ENCODE data around the gene RPL23.
A peak's percentile ranks its signal among the peaks of the same experiment; 100 is the strongest.

The RPL23 gene

DNA sequence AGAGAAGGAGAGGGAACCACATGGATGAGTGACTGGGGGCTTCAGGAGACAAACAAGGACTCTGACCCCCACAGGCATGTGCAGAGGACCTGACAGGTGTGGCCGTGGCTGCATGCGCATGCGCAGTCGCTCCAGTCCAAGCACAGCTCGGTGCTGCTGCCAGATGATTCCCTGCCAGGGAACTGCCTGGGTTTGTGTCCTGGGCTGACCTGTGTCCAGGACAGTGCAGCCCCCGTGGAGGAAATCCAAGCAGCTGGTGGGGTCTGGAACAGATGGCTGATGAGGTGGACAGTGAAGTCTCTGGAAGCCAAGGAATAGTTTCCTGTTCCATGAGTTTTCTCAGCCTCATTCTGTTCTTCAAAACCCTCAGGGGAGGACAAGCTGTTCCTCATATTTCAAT, 43.7 kb upstream of the RPL23 start:
- no peak overlapping the region for H3K4me3 ChIP-seq (replicated peaks; ENCODE audit: low read depth, low read length)
- TF ChIP-seq, protein P1, sequence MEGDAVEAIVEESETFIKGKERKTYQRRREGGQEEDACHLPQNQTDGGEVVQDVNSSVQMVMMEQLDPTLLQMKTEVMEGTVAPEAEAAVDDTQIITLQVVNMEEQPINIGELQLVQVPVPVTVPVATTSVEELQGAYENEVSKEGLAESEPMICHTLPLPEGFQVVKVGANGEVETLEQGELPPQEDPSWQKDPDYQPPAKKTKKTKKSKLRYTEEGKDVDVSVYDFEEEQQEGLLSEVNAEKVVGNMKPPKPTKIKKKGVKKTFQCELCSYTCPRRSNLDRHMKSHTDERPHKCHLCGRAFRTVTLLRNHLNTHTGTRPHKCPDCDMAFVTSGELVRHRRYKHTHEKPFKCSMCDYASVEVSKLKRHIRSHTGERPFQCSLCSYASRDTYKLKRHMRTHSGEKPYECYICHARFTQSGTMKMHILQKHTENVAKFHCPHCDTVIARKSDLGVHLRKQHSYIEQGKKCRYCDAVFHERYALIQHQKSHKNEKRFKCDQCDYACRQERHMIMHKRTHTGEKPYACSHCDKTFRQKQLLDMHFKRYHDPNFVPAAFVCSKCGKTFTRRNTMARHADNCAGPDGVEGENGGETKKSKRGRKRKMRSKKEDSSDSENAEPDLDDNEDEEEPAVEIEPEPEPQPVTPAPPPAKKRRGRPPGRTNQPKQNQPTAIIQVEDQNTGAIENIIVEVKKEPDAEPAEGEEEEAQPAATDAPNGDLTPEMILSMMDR (IDR thresholded peaks at IDR 0.05; ENCODE audit: low read length, missing control alignments): no peak
- DNase-seq (ENCODE audit: low read depth): peak; percentile 25

DNA sequence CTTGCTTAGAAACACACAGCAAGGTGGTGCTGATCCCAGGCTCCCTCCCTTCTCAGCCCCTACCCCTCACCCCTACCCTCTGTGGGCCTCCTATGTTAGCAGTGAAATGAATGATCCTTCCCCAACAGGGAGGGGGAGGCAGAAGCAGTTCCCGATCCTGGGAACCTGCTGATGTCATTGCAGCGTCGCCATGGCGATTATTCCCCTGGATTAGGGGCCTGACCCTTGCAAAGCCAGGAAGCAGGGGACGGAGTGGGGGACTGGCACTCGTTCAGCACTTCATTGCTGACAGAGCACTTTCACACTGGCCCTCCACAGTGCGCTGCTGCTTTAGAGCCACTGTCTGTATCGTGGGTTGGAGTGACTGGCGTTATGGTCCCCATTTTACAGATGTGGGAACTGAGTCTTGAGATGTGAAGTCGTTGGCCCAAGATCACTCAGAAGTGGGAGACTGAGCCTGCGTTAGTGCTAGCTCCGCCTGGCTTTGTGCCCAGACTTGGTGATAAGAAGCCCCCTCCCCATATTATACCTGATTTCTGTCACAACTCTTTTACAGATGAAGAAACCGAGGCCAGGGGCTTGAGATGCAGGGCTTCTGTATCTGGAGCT, 42.9 kb upstream of the RPL23 start:
- TF ChIP-seq, protein P1 (IDR thresholded peaks at IDR 0.05; ENCODE audit: low read length, missing control alignments): no peak
- no peak for DNase-seq (ENCODE audit: low read depth)
- no peak overlapping the region for H3K4me3 ChIP-seq (replicated peaks; ENCODE audit: low read depth, low read length)

DNA sequence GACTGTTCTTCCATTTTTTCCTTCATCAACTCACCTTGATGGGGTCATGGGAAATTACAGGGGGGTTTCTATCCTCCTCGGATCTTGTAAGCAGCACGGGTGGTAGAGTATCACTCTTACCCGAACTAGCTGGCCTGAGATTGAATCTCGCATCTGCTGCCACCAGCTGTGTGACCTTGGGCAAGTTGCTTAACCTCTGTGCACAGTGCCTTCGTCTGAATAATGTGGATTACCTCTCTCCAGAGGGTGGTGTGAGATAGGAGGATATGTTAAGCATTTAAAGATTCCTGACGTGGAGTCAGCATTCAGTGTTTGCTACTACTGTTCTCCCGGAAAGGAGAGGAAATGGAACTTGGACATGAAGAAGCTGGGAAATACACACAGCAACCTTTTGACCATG, 40.8 kb upstream of the RPL23 start:
- no peak for DNase-seq (ENCODE audit: low read depth)
- H3K4me3 ChIP-seq (replicated peaks; ENCODE audit: low read depth, low read length): no peak overlapping the region
- TF ChIP-seq, protein P1 (IDR thresholded peaks at IDR 0.05; ENCODE audit: low read length, missing control alignments): no peak

DNA sequence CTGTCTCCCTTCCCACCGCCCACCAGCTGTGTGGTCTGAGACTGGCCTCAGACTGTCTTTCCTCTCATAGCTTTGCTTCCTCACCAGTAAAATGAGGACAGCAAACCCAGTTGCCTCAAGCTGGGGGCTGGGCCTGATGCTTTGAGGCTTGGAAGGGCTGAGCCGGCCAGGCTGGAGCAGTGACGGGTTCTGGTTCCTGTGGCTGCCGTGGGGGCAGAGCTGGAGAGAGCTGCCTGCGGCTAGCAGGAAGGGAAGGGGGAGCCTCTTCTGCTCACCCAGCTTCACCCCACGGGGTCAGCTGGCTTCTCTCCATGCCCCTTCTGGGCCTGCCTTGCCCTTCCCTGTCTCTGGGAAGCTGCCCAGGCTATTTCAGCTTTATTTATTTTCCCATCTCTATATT, 40.1 kb upstream of the RPL23 start:
- no peak overlapping the region for H3K4me3 ChIP-seq (replicated peaks; ENCODE audit: low read depth, low read length)
- no peak for DNase-seq (ENCODE audit: low read depth)
- TF ChIP-seq, protein P1 (IDR thresholded peaks at IDR 0.05; ENCODE audit: low read length, missing control alignments): no peak

DNA sequence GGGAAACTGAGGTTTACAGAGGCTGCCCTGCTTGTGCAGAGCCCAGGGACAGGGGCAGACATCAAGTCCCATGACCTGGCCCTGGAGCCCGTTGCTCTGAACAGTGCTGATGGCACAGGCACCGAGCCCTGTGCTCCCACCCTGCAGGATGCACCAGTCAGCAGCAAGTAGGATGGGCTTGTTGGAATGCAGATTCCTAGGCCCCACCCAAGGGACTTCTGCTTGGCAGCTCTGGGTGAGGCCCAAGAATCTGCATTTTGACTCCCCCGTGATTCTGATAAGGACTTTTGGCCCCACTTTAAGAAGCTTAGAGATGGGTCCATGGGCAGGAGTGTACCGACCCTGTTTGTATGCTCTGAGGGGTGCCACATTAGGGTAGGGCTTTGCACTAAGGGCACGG, 39.6 kb upstream of the RPL23 start:
- DNase-seq (ENCODE audit: low read depth): no peak
- TF ChIP-seq, protein P1 (IDR thresholded peaks at IDR 0.05; ENCODE audit: low read length, missing control alignments): no peak
- H3K4me3 ChIP-seq (replicated peaks; ENCODE audit: low read depth, low read length): no peak overlapping the region

DNA sequence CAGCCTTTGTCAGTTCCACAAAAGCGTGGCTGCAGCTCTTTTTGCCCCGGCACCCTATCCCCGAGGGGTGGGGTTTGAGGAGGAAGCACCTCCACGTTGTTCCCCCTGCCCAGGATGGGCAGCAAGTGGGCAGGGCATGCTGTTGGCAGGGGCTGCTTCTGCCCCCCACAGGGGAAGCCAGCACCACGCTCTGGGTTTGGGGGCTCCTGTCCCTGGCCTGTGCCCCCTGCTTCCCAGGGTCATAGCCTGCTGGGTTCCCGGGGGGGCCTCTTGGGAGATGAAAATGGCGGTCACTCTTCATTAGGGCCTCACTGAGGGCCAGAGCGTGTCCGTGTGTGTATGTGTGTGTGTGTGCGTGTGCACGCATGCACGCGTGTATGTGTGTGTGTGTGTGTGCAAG, 39.1 kb upstream of the RPL23 start:
- TF ChIP-seq, protein P1 (IDR thresholded peaks at IDR 0.05; ENCODE audit: low read length, missing control alignments): no peak
- DNase-seq (ENCODE audit: low read depth): no peak
- H3K4me3 ChIP-seq (replicated peaks; ENCODE audit: low read depth, low read length): no peak overlapping the region

DNA sequence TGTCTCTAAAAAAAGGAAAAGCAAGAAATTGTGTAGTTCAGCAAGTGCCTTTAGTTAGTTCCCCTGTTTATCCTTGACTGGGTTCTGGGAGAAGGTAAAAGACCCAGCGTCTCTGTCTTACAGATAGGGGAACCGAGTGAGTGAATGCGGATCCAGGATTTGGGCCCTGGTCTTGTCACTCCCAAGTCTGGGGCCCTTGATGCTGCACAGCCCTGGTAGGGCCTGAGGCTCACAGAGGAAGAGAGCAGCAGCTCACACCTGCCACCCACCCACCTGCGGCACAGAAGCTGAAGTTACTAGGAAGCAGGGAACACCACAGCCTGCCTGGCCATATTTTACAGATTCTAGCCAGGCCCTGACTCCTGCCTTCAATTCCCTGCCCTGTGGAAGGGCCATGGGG, 38.6 kb upstream of the RPL23 start:
- H3K4me3 ChIP-seq (replicated peaks; ENCODE audit: low read depth, low read length): no peak overlapping the region
- DNase-seq (ENCODE audit: low read depth): no peak
- TF ChIP-seq, protein P1 (IDR thresholded peaks at IDR 0.05; ENCODE audit: low read length, missing control alignments): no peak

Data from fibroblast of pulmonary artery (primary cell).